Transverse colon (tissue), 4 donors: ENCODE results near the gene PPM1D. TPM values are rescaled to one million over a fixed set of nuclear protein-coding genes. Genes with fewer than 3 reads are reported as not detected.
"Not testable (repeated sequence)": the region's sequence is repeated elsewhere in the genome, so short reads cannot be mapped to it uniquely, and the experiment has no call there.

Source experiments
- DNase-seq: peaks from one replicate; pipeline ENCODE4 v3.0.0-alpha.2; 2019
- H3K27ac ChIP-seq, 4 donors: fragments of 200-600 bp; sonication (generic); 2 replicates each; pipeline ENCODE4 v1.5.1; 2016 to 2018; ENCODE audit warnings: inconsistent platforms in 4 of 4
- H3K27me3 ChIP-seq: fragments of 200-600 bp; sonication (generic); 2 replicates; pipeline ENCODE4 v1.5.1; 2017; ENCODE audit warnings: inconsistent platforms
- H3K36me3 ChIP-seq, 4 donors: fragments of 200-600 bp; sonication (generic); 2 replicates each; pipeline ENCODE4 v1.5.1; 2017 to 2019; ENCODE audit warnings: inconsistent platforms in 4 of 4
- H3K4me1 ChIP-seq, 4 donors: fragments of 200-600 bp; sonication (generic); 2 replicates each; pipeline ENCODE4 v1.5.1; 2017 to 2020; ENCODE audit warnings: inconsistent platforms in 4 of 4
- H3K4me3 ChIP-seq, 4 donors: fragments of 200-600 bp; sonication (generic); 1 replicate in 1 of 4; 2 replicates in 3 of 4; pipeline versions ENCODE4 v1.5.1 to v1.6.1; 2017 to 2019; ENCODE audit warnings: inconsistent platforms in 4 of 4
- H3K9me3 ChIP-seq, 2 donors: fragments of 200-600 bp; sonication (generic); 2 replicates each; pipeline ENCODE4 v1.5.1; 2017 to 2019; ENCODE audit warnings: inconsistent platforms in 2 of 2
- CTCF ChIP-seq, 5 experiments: fragments of 200-600 bp in 3 of 5; fragments of 450-650 bp in 2 of 5; sonication (generic) in 3 of 5; IDR thresholded peaks; 1 replicate in 2 of 5; 2 replicates in 3 of 5; pipeline ENCODE4 v1.5.1; 2016 to 2017; ENCODE audit warnings: antibody characterized with exemption in 5 of 5, inconsistent platforms in 3 of 5, mild to moderate bottlenecking in 2 of 5, moderate library complexity in 1 of 5
- EP300 ChIP-seq: sonication (generic); formaldehyde crosslinking; IDR thresholded peaks from one replicate; pipeline ENCODE4 v1.6.1; 2017; ENCODE audit warnings: antibody characterized with exemption, low read depth
- POLR2A ChIP-seq: fragments of 450-650 bp; IDR thresholded peaks from one replicate; pipeline ENCODE4 v1.6.1; 2016; ENCODE audit warnings: antibody characterized with exemption, mild to moderate bottlenecking, moderate library complexity
- POLR2AphosphoS5 ChIP-seq, 3 donors: sonication (generic); formaldehyde crosslinking; IDR thresholded peaks; one replicate each; pipeline ENCODE4 v1.6.1; 2016; ENCODE audit warnings: antibody characterized with exemption in 3 of 3
- WGBS, 2 donors: methylation state at CpG; one replicate each; pipeline ENCODE4 v1.1.5; 2018; ENCODE audit warnings: low coverage in 1 of 2; 5-methylcytosine and 5-hydroxymethylcytosine counted together
- in situ Hi-C, 4 donors: fragments of 200-750 bp; cut with MboI; loops; one replicate each; pipeline versions ENCODE4 v1.15.0 to v1.15.1; 2017; ENCODE audit warnings: low sequenced_read_pairs in 3 of 4, low pct_ligation_motif_present in 1 of 4, low pct_unique_long_range_greater_than_20kb in 1 of 4
- intact Hi-C: fragments of 100-400 bp; cut with DNase I; formaldehyde crosslinking; loops from one replicate; pipeline ENCODE4 v1.15.1; 2023; ENCODE audit warnings: low total_unique reads
- total RNA-seq, 4 donors: library from RNA; depleted of rRNA; stranded (reverse); fragments of >200 nt; gene quantifications; one replicate each; pipeline ENCODE4 v1.1.0, GENCODE V29; 2016

The PPM1D gene
- total RNA-seq, 4 donors from 2014 or later, result 4.6 to 25.8 (median 16.0) TPM

- H3K4me1 ChIP-seq, result no peaks in the 10 kb centered on the region
- no peak for DNase-seq
- 76 to 100% methylated on average over 1 of the region's 1 CpG for WGBS, 2 donors
- in situ Hi-C loops, result no loop called here
- no peak overlapping the region for H3K27ac ChIP-seq
- peaks cover 0 to 24% (median 3%) of the 10 kb centered on the region in 4 donors for H3K36me3 ChIP-seq
- intact Hi-C loops, result no loop called here
- no peak for TF ChIP-seq POLR2A
- TF ChIP-seq CTCF (IDR thresholded peaks at IDR 0.05), result no peak
- TF ChIP-seq POLR2AphosphoS5 (IDR thresholded peaks at IDR 0.05), result no peak
- TF ChIP-seq EP300, result no peak
- no peak overlapping the region for H3K4me3 ChIP-seq
- no peaks in the 10 kb centered on the region for H3K27me3 ChIP-seq
- no peaks in the 10 kb centered on the region for H3K9me3 ChIP-seq
These were observed 64.0 kb downstream of the PPM1D start for GRCh38 chr17:60664022-60664421.

GRCh38 chr17:60665602-60666001, 65.6 kb downstream of the PPM1D start:
- no peak for TF ChIP-seq EP300
- no peak overlapping the region for H3K4me3 ChIP-seq
- DNase-seq, result no peak
- H3K36me3 ChIP-seq, result peaks cover 0 to 24% (median 3%) of the 10 kb centered on the region in 4 donors
- intact Hi-C loops (no loop called here), in situ Hi-C loops (no loop called here)
- 85 to 97% methylated on average over 4 to 5 of the region's 5 CpGs for WGBS, 2 donors
- no peaks in the 10 kb centered on the region for H3K9me3 ChIP-seq
- no peak overlapping the region for H3K27ac ChIP-seq
- H3K27me3 ChIP-seq, result no peaks in the 10 kb centered on the region
- no peaks in the 10 kb centered on the region for H3K4me1 ChIP-seq

DNA sequence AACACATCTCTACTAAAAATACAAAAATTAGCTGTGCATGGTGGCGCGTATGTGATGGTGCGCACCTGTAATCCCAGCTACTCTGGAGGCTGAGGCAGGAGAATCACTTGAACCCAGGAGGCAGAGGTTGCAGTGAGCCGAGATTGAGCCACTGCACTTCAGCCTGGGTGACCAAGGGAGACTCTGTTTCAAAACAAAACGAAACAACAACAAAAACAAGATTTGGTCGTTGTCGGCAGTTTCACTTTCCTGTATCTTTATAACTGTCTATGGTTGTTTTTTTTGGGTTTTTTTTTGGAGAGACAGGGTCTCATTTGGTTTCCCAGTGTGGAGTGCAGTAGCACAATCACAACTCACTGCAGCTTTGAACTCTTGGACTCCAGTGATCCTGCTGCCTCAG, 68.7 kb downstream of the PPM1D start:
- H3K9me3 ChIP-seq, H3K27me3 ChIP-seq, DNase-seq, H3K27ac ChIP-seq, in situ Hi-C loops, H3K4me1 ChIP-seq, intact Hi-C loops, H3K4me3 ChIP-seq: not testable (repeated sequence)
- peaks cover 0 to 15% (median 3%) of the 10 kb centered on the region in 4 donors for H3K36me3 ChIP-seq
- 82 to 92% methylated on average over 7 of the region's 7 CpGs for WGBS, 2 donors

GRCh38 chr17:60671482-60671881, 71.5 kb downstream of the PPM1D start:
- TF ChIP-seq EP300 (no peak), POLR2A (no peak), POLR2AphosphoS5 (IDR thresholded peaks at IDR 0.05) (no peak), CTCF (IDR thresholded peaks at IDR 0.05) (no peak)
- Histone ChIP-seq H3K27ac (no peak overlapping the region), H3K36me3 (no peaks in the 10 kb centered on the region), H3K27me3 (no peaks in the 10 kb centered on the region), H3K4me3 (no peak overlapping the region), H3K4me1 (peaks cover 0 to 1% (median 0%) of the 10 kb centered on the region in 4 donors), H3K9me3 (no peaks in the 10 kb centered on the region)
- intact Hi-C loops (no loop called here), in situ Hi-C loops (no loop called here)
- WGBS, 2 donors, result 38 to 56% methylated on average over 2 of the region's 2 CpGs
- DNase-seq, result no peak

GRCh38 chr17:60674637-60675036, 74.6 kb downstream of the PPM1D start:
- H3K36me3 ChIP-seq, H3K4me3 ChIP-seq, in situ Hi-C loops, intact Hi-C loops, DNase-seq, H3K9me3 ChIP-seq, H3K27ac ChIP-seq, H3K27me3 ChIP-seq: not testable (repeated sequence)
- WGBS, 2 donors, result 88% methylated on average over 7 of the region's 7 CpGs; no CpG with 5 or more reads in 1 of the 2 donors
- peaks cover 2 to 13% (median 9%) of the 10 kb centered on the region in 4 donors for H3K4me1 ChIP-seq

- no peaks in the 10 kb centered on the region for H3K9me3 ChIP-seq
- H3K27ac ChIP-seq, result no peak overlapping the region
- no peak for DNase-seq
- no peaks in the 10 kb centered on the region for H3K36me3 ChIP-seq
- H3K4me3 ChIP-seq, result no peak overlapping the region
- 85 to 97% methylated on average over 5 to 6 of the region's 6 CpGs for WGBS, 2 donors
- TF ChIP-seq POLR2A, result no peak
- no peaks in the 10 kb centered on the region for H3K27me3 ChIP-seq
- peaks cover 2 to 13% (median 9%) of the 10 kb centered on the region in 4 donors for H3K4me1 ChIP-seq
- intact Hi-C loops (no loop called here), in situ Hi-C loops (no loop called here)
These were observed 76.0 kb downstream of the PPM1D start for GRCh38 chr17:60675997-60676396.
